CD14-positive monocyte (primary cell): ENCODE measurements around the gene ZNF692. TPM values are rescaled to one million over a fixed set of nuclear protein-coding genes. Genes with fewer than 3 reads are reported as not detected.
A peak's percentile ranks its signal among the peaks of the same experiment; 100 is the strongest.
"Not testable (repeated sequence)": the region's sequence is repeated elsewhere in the genome, so short reads cannot be mapped to it uniquely, and the experiment has no call there.

Experiments used
- DNase-seq, 3 donors: peaks; one replicate each; pipeline ENCODE4 v3.0.0-alpha.2; 2011 to 2022
- H2AFZ ChIP-seq: 2 replicates; pipeline ENCODE4 v1.6.0; 2012; ENCODE audit warnings: mild to moderate bottlenecking, low read depth, low read length, inconsistent platforms; ENCODE audit not compliant: insufficient read depth, poor library complexity, severe bottlenecking
- H3K27ac ChIP-seq, 2 donors: 1 replicate in 1 of 2; 2 replicates in 1 of 2; pipeline ENCODE4 v1.5.1; 2012 to 2013; ENCODE audit warnings: low read length in 2 of 2, control low read depth in 1 of 2, inconsistent platforms in 1 of 2, low read depth in 1 of 2, mild to moderate bottlenecking in 1 of 2
- H3K27me3 ChIP-seq, 2 donors: one replicate each; pipeline versions ENCODE4 v1.6.0 to v1.6.1; 2011 to 2013; ENCODE audit warnings: low read length in 2 of 2; ENCODE audit not compliant: control insufficient read depth in 2 of 2, insufficient read depth in 2 of 2
- H3K36me3 ChIP-seq, 2 donors: replicated peaks in 1 of 2; 1 replicate in 1 of 2; 2 replicates in 1 of 2; pipeline versions ENCODE4 v1.5.1 to v1.6.1; 2012 to 2013; ENCODE audit warnings: low read length in 2 of 2, control low read depth in 1 of 2, inconsistent platforms in 1 of 2, mild to moderate bottlenecking in 1 of 2; ENCODE audit not compliant: insufficient read depth in 2 of 2, control insufficient read depth in 1 of 2
- H3K4me1 ChIP-seq, 2 donors: 1 replicate in 1 of 2; 2 replicates in 1 of 2; pipeline versions ENCODE4 v1.5.1 to v1.6.1; 2012 to 2013; ENCODE audit warnings: low read length in 2 of 2, control low read depth in 1 of 2, inconsistent platforms in 1 of 2, mild to moderate bottlenecking in 1 of 2, moderate library complexity in 1 of 2; ENCODE audit not compliant: insufficient read depth in 2 of 2, control insufficient read depth in 1 of 2
- H3K4me2 ChIP-seq: replicated peaks from 2 replicates; pipeline ENCODE3; 2012; ENCODE audit warnings: low read length, moderate library complexity, mild to moderate bottlenecking; ENCODE audit not compliant: poor library complexity, severe bottlenecking; ENCODE audit errors: extremely low read depth
- H3K4me3 ChIP-seq, 3 experiments: fragments of 200-600 bp in 1 of 3; sonication (generic) in 1 of 3; replicated peaks in 1 of 3; 1 replicate in 2 of 3; 2 replicates in 1 of 3; pipeline ENCODE4 v1.5.1; 2011 to 2013; ENCODE audit warnings: low read length in 3 of 3, mild to moderate bottlenecking in 3 of 3, control low read depth in 2 of 3, low read depth in 2 of 3, inconsistent platforms in 1 of 3, moderate library complexity in 1 of 3
- H3K79me2 ChIP-seq: 2 replicates; pipeline ENCODE4 v1.6.0; 2012; ENCODE audit warnings: mild to moderate bottlenecking, control low read depth, inconsistent platforms, low read length, moderate library complexity; ENCODE audit not compliant: insufficient read depth
- H3K9ac ChIP-seq: 2 replicates; pipeline ENCODE4 v1.6.0; 2017; ENCODE audit warnings: low read length, mild to moderate bottlenecking; ENCODE audit not compliant: insufficient read depth, poor library complexity, severe bottlenecking
- H3K9me3 ChIP-seq, 2 donors: replicated peaks in 1 of 2; 1 replicate in 1 of 2; 2 replicates in 1 of 2; pipeline versions ENCODE4 v1.5.1 to v1.6.1; 2012 to 2013; ENCODE audit warnings: low read length in 2 of 2, control low read depth in 1 of 2; ENCODE audit not compliant: control insufficient read depth in 1 of 2, insufficient read depth in 1 of 2
- H4K20me1 ChIP-seq: 2 replicates; pipeline ENCODE4 v1.6.0; 2012; ENCODE audit warnings: mild to moderate bottlenecking, low read length, control low read depth, moderate library complexity; ENCODE audit not compliant: insufficient read depth
- H3K27ac Mint-ChIP-seq, 7 donors: one replicate each; pipeline ENCODE4 v1.8.0; 2020; ENCODE audit warnings: mild to moderate bottlenecking in 7 of 7, mixed read lengths in 7 of 7, moderate library complexity in 6 of 7, inconsistent platforms in 2 of 7
- H3K27me3 Mint-ChIP-seq, 3 donors: one replicate each; pipeline ENCODE4 v1.8.0; 2021 to 2022; ENCODE audit warnings: low read depth in 3 of 3, mild to moderate bottlenecking in 3 of 3, mixed read lengths in 3 of 3, moderate library complexity in 3 of 3, inconsistent platforms in 1 of 3
- H3K36me3 Mint-ChIP-seq, 2 donors: one replicate each; pipeline ENCODE4 v1.8.0; 2020; ENCODE audit warnings: mixed read lengths in 2 of 2, inconsistent platforms in 1 of 2, mild to moderate bottlenecking in 1 of 2
- H3K4me1 Mint-ChIP-seq: one replicate; pipeline ENCODE4 v1.8.0; 2020; ENCODE audit warnings: mild to moderate bottlenecking, mixed read lengths
- H3K4me3 Mint-ChIP-seq, 2 donors: one replicate each; pipeline ENCODE4 v1.8.0; 2020; ENCODE audit warnings: mild to moderate bottlenecking in 2 of 2, mixed read lengths in 2 of 2, moderate library complexity in 1 of 2
- H3K9me3 Mint-ChIP-seq, 7 donors: one replicate each; pipeline ENCODE4 v1.8.0; 2020 to 2022; ENCODE audit warnings: mixed read lengths in 7 of 7, mild to moderate bottlenecking in 6 of 7, moderate library complexity in 6 of 7, inconsistent platforms in 2 of 7
- WGBS: methylation state at CpG from one replicate; pipeline ENCODE4 v1.1.5; 2013; ENCODE audit warnings: missing lambda C conversion rate; ENCODE audit not compliant: insufficient coverage; 5-methylcytosine and 5-hydroxymethylcytosine counted together
- intact Hi-C, 2 donors: fragments of 100-400 bp; cut with micrococcal nuclease; formaldehyde crosslinking; loops; one replicate each; pipeline versions ENCODE4 v1.15.0 to v1.15.1; 2023
- polyA plus RNA-seq, 3 donors: library from polyadenylated mRNA; depleted of rRNA in 1 of 3; unstranded in 2 of 3; stranded (reverse) in 1 of 3; fragments of 300-500 nt in 2 of 3; fragments of >200 nt in 1 of 3; fragmentation: Illumina TruSeq in 2 of 3; gene quantifications; 1 replicate in 2 of 3; 2 replicates in 1 of 3; pipeline ENCODE4 v1.2.3, GENCODE V29; 2012 to 2021
- TF ChIP-seq, protein P1 (sequence below): fragments of 200-600 bp; IDR thresholded peaks from one replicate; pipeline ENCODE4 v1.8.0; 2022; ENCODE audit warnings: antibody characterized with exemption, mild to moderate bottlenecking

The ZNF692 gene
- polyA plus RNA-seq, 3 donors = 2.2 to 59.0 (median 2.4) TPM

DNA sequence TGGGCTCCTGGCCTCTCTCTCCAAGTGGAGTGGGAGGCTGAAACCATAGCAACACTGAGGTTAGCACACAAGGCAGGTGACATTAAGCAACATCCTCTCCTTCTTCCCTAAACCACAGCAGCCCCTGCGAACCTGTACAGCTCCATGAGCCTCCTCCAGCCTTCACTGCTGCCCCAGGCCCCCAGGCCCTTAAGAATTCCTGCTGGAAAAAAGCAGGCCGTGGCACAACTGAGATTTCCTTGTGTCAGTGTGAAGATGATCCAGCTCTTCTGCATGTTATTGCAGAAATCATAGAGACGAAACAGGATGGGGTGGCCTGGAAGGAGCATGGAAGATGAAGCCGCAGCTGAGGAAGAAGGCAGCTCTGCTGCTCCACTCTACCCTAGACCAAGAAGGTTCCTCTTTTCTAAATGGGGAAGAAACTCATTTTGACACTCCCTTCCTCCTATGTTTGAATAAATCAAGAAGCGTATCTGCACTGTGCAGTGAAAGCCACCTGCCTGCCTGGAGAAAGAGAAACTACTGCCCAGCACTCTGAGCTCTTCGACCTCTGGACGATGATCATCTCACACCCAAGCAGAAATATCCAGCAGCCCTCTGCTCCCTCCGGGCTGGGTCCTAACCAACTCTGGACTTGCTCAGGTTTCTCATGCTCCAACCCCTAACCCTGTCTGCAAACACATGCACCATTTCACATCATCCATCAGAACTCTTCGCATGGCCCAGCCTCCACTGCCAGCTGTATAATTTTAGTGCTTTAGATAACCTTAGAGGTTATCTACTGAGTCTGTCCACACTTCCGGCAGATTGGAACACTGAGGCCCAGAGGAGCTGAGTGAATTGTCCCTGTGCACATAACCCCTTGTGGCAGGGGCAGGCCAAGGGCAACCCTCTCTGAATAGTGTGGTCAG, 53.9 kb downstream of the ZNF692 start:
- Mint-ChIP-seq H3K36me3 (peaks cover 10 to 11% of the 10 kb centered on the region in 2 donors), H3K4me1 (peaks cover 62% of the 10 kb centered on the region), H3K9me3 (peaks cover 0 to 6% (median 4%) of the 10 kb centered on the region in 7 donors), H3K27ac (peak overlapping the region; percentile 94 to 99 (median 96)), H3K4me3 (peak overlapping the region; percentile 77 to 88), H3K27me3 (no peaks in the 10 kb centered on the region)
- peak; percentile 82 to 88 (median 82) for DNase-seq
- Histone ChIP-seq H3K4me3 (peak overlapping the region; percentile 24 to 70 (median 29)), H3K9me3 (no peaks in the 10 kb centered on the region), H2AFZ (peak overlapping the region; percentile 26), H3K36me3 (peaks cover 0 to 5% of the 10 kb centered on the region in 2 donors), H3K4me1 (peaks cover 50 to 59% of the 10 kb centered on the region in 2 donors), H3K4me2 (peak overlapping the region; percentile 81), H3K79me2 (no peaks in the 10 kb centered on the region), H3K27me3 (no peaks in the 10 kb centered on the region), H3K9ac (peak overlapping the region; percentile 43), H4K20me1 (no peaks in the 10 kb centered on the region), H3K27ac (peak overlapping the region; percentile 86 to 89)
- intact Hi-C loops = loop anchor here (5.0 kb wide), 3 partner anchors 103 to 563 kb away; partner anchors contain the start of gene OR14I1 (in 1 of the 2)
- TF ChIP-seq, protein P1, sequence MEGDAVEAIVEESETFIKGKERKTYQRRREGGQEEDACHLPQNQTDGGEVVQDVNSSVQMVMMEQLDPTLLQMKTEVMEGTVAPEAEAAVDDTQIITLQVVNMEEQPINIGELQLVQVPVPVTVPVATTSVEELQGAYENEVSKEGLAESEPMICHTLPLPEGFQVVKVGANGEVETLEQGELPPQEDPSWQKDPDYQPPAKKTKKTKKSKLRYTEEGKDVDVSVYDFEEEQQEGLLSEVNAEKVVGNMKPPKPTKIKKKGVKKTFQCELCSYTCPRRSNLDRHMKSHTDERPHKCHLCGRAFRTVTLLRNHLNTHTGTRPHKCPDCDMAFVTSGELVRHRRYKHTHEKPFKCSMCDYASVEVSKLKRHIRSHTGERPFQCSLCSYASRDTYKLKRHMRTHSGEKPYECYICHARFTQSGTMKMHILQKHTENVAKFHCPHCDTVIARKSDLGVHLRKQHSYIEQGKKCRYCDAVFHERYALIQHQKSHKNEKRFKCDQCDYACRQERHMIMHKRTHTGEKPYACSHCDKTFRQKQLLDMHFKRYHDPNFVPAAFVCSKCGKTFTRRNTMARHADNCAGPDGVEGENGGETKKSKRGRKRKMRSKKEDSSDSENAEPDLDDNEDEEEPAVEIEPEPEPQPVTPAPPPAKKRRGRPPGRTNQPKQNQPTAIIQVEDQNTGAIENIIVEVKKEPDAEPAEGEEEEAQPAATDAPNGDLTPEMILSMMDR = no peak
- 5% methylated on average over 6 of the region's 10 CpGs for WGBS

DNA sequence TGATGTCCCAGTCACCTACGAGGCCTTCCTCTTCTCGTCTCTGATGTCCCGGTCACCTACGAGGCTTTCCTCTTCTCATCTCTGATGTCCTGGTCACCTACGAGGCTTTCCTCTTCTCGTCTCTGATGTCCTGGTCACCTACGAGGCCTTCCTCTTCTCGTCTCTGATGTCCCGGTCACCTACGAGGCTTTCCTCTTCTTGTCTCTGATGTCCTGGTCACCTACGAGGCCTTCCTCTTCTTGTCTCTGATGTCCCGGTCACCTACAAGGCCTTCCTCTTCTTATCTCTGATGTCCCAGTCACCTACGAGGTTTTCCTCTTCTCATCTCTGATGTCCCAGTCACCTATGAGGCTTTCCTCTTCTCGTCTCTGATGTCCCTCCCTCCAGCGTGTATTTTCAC, 55.4 kb downstream of the ZNF692 start:
- H3K27me3 Mint-ChIP-seq, intact Hi-C loops, H3K27me3 ChIP-seq, H3K4me2 ChIP-seq, H3K9ac ChIP-seq, H3K4me3 Mint-ChIP-seq, H2AFZ ChIP-seq, H3K79me2 ChIP-seq, DNase-seq, H3K36me3 ChIP-seq, H4K20me1 ChIP-seq, H3K9me3 ChIP-seq, H3K9me3 Mint-ChIP-seq, H3K36me3 Mint-ChIP-seq: not testable (repeated sequence)
- H3K27ac Mint-ChIP-seq = peak overlapping the region; percentile 89 to 99 (median 96)
- H3K4me1 ChIP-seq = peaks cover 55 to 70% of the 10 kb centered on the region in 2 donors
- H3K4me1 Mint-ChIP-seq = peaks cover 69% of the 10 kb centered on the region
- peak overlapping the region; percentile 86 to 89 for H3K27ac ChIP-seq
- peak overlapping the region in 1 of 3 experiments; percentile 70 for H3K4me3 ChIP-seq
- whole genome bisulfite sequencing = 69% methylated on average over 13 of the region's 15 CpGs
